Smooth muscle cell (in vitro differentiated cells): Measurements from ENCODE around the gene EGFL6. TPM values are rescaled to one million over a fixed set of nuclear protein-coding genes. Genes with fewer than 3 reads are reported as not detected.
A peak's percentile ranks its signal among the peaks of the same experiment; 100 is the strongest.

Experiments
- DNase-seq: peaks from one replicate; lab custom pipeline; 2025; ENCODE audit not compliant: unreplicated experiment; lab: John Stamatoyannopoulos, UW
- H2AFZ ChIP-seq: fragments of 200-600 bp; sonication (generic); 2 replicates; pipeline ENCODE4 v1.6.0; 2016; ENCODE audit warnings: antibody characterized with exemption, low read depth, mild to moderate bottlenecking
- H3F3A ChIP-seq: fragments of 200-600 bp; sonication (generic); 2 replicates; pipeline ENCODE4 v1.6.0; 2017; ENCODE audit warnings: antibody characterized with exemption, low read depth
- H3K27ac ChIP-seq: fragments of 200-600 bp; sonication (generic); 2 replicates; pipeline ENCODE4 v1.5.1; 2016; ENCODE audit warnings: low read depth, mild to moderate bottlenecking
- H3K27me3 ChIP-seq: fragments of 200-600 bp; sonication (generic); 2 replicates; pipeline ENCODE4 v1.6.1; 2016; ENCODE audit warnings: low read depth, mild to moderate bottlenecking
- H3K36me3 ChIP-seq: fragments of 200-600 bp; sonication (generic); 2 replicates; pipeline ENCODE4 v1.5.1; 2016; ENCODE audit warnings: low read depth
- H3K4me1 ChIP-seq: fragments of 200-600 bp; sonication (generic); 2 replicates; pipeline ENCODE4 v1.5.1; 2016; ENCODE audit warnings: low read depth
- H3K4me2 ChIP-seq: fragments of 200-600 bp; sonication (generic); 2 replicates; pipeline ENCODE4 v1.6.0; 2016; ENCODE audit warnings: mild to moderate bottlenecking
- H3K4me3 ChIP-seq: fragments of 200-600 bp; sonication (generic); 2 replicates; pipeline ENCODE4 v1.5.1; 2016; ENCODE audit warnings: mild to moderate bottlenecking
- H3K79me2 ChIP-seq: fragments of 200-600 bp; sonication (generic); 2 replicates; pipeline ENCODE4 v1.6.0; 2016; ENCODE audit warnings: low read depth, mild to moderate bottlenecking
- H3K9ac ChIP-seq: fragments of 200-600 bp; sonication (generic); 2 replicates; pipeline ENCODE4 v1.6.0; 2016; ENCODE audit warnings: low read depth
- H3K9me3 ChIP-seq: fragments of 200-600 bp; sonication (generic); replicated peaks from 2 replicates; pipeline ENCODE4 v1.5.1; 2016; ENCODE audit warnings: low read depth
- H4K20me1 ChIP-seq: fragments of 200-600 bp; sonication (generic); 2 replicates; pipeline ENCODE4 v1.6.0; 2016; ENCODE audit warnings: low read depth
- CTCF ChIP-seq: fragments of 200-600 bp; sonication (generic); IDR thresholded peaks from 2 replicates; pipeline ENCODE4 v1.5.1; 2017; ENCODE audit warnings: borderline replicate concordance, mild to moderate bottlenecking, antibody characterized with exemption; ENCODE audit not compliant: insufficient read depth, poor library complexity, severe bottlenecking
- WGBS: methylation state at CpG from one replicate; pipeline ENCODE4 v1.1.7; 2016; ENCODE audit warnings: low lambda C conversion rate; 5-methylcytosine and 5-hydroxymethylcytosine counted together
- polyA plus RNA-seq: library from polyadenylated mRNA; unstranded; fragments of >200 nt; fragmentation: Nextera tagmentation; extraction: Ambion mirVana; gene quantifications from 2 replicates; pipeline ENCODE4 v1.2.1, GENCODE V29; 2016
- total RNA-seq: library from RNA; depleted of rRNA; stranded (reverse); fragments of >200 nt; gene quantifications from 2 replicates; pipeline ENCODE4 v1.2.3, GENCODE V29; 2014

The EGFL6 gene
- total and polyA plus RNA-seq, 2 experiments from 2014 or later = 213 to 350 TPM

GRCh38 chrX:13654116-13654515 is 84.7 kb downstream of the EGFL6 start:
- DNase-seq = no peak
- H3K9ac ChIP-seq = no peak overlapping the region
- no peaks in the 10 kb centered on the region for H3K79me2 ChIP-seq
- H4K20me1 ChIP-seq = no peaks in the 10 kb centered on the region
- H3K9me3 ChIP-seq = no peaks in the 10 kb centered on the region
- peak overlapping the region; percentile 81 for H3K4me2 ChIP-seq
- H3F3A ChIP-seq = no peaks in the 10 kb centered on the region
- no peaks in the 10 kb centered on the region for H3K36me3 ChIP-seq
- no peaks in the 10 kb centered on the region for H3K4me1 ChIP-seq
- no peak for TF ChIP-seq CTCF
- H2AFZ ChIP-seq = no peak overlapping the region
- no peaks in the 10 kb centered on the region for H3K27me3 ChIP-seq
- no peak overlapping the region for H3K27ac ChIP-seq
- H3K4me3 ChIP-seq = peak overlapping the region; percentile 47

DNA sequence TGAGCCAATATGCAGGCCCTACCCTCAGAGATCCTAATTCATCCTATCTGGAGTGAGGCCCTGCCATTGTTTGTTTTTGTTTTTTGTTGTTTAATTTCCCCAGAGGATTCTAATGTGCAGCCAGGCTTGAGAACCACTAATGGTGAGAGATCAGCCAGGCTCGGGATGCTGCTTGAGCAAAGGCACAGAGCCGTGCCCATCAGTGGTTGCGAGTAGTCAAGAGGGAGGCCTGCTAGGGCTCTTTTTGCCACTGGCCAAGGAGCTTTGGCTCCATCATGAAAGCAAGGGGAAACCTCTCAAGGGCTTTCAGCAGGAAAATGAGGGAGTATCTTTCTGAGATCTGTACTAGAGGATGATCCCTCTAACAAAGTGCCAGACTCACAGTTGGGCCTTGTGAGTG is 86.3 kb downstream of the EGFL6 start:
- Histone ChIP-seq H3K27me3 (no peaks in the 10 kb centered on the region), H3F3A (no peaks in the 10 kb centered on the region), H3K4me2 (no peak overlapping the region), H3K4me1 (no peaks in the 10 kb centered on the region), H3K27ac (no peak overlapping the region), H3K4me3 (no peak overlapping the region), H3K36me3 (no peaks in the 10 kb centered on the region), H3K79me2 (no peaks in the 10 kb centered on the region), H4K20me1 (no peaks in the 10 kb centered on the region), H3K9me3 (no peaks in the 10 kb centered on the region), H3K9ac (no peak overlapping the region), H2AFZ (no peak overlapping the region)
- no peak for TF ChIP-seq CTCF
- no peak for DNase-seq
- 81% methylated on average over 3 of the region's 3 CpGs for WGBS

GRCh38 chrX:13658602-13659001 is 89.2 kb downstream of the EGFL6 start:
- DNase-seq = no peak
- Histone ChIP-seq H3K79me2 (no peaks in the 10 kb centered on the region), H3K9ac (no peak overlapping the region), H3K27me3 (no peaks in the 10 kb centered on the region), H3K4me3 (no peak overlapping the region), H4K20me1 (no peaks in the 10 kb centered on the region), H3K36me3 (no peaks in the 10 kb centered on the region), H3K4me2 (no peak overlapping the region), H3K27ac (peak overlapping the region; percentile 28), H3K4me1 (no peaks in the 10 kb centered on the region), H3K9me3 (no peaks in the 10 kb centered on the region), H3F3A (no peaks in the 10 kb centered on the region), H2AFZ (peak overlapping the region; percentile 56)
- 25% methylated on average over 2 of the region's 2 CpGs for WGBS
- peak; percentile 66 for TF ChIP-seq CTCF

- no peaks in the 10 kb centered on the region for H3K9me3 ChIP-seq
- no peak overlapping the region for H3K4me3 ChIP-seq
- no peak overlapping the region for H3K9ac ChIP-seq
- 54% methylated on average over 6 of the region's 6 CpGs for whole genome bisulfite sequencing
- no peaks in the 10 kb centered on the region for H4K20me1 ChIP-seq
- no peaks in the 10 kb centered on the region for H3K4me1 ChIP-seq
- no peak overlapping the region for H3K4me2 ChIP-seq
- H3K27ac ChIP-seq = peak overlapping the region; percentile 28
- no peaks in the 10 kb centered on the region for H3F3A ChIP-seq
- H3K27me3 ChIP-seq = no peaks in the 10 kb centered on the region
- DNase-seq = no peak
- no peaks in the 10 kb centered on the region for H3K36me3 ChIP-seq
- peak overlapping the region; percentile 56 for H2AFZ ChIP-seq
- H3K79me2 ChIP-seq = no peaks in the 10 kb centered on the region
- no peak for TF ChIP-seq CTCF
These were observed 89.7 kb downstream of the EGFL6 start for GRCh38 chrX:13659063-13659462.
